ENCODE data around the gene ZNF575.
"Not testable (repeated sequence)": the region's sequence is repeated elsewhere in the genome, so short reads cannot be mapped to it uniquely, and the experiment has no call there.

ZNF575 gene

GRCh38 chr19:43541920-43542650 is 9.1 kb downstream of the ZNF575 start:
- Histone ChIP-seq H3K27ac (no peak overlapping the region), H3K36me3 (peaks cover 68% of the 10 kb centered on the region), H3K27me3 (ENCODE audit: insufficient read depth, low read depth, severe bottlenecking) (no peaks in the 10 kb centered on the region), H3K9me3 (ENCODE audit: severe bottlenecking) (peaks cover 8% of the 10 kb centered on the region), H3K4me3 (ENCODE audit: low read depth, low read length) (no peak overlapping the region)
- no peak for DNase-seq
- no peak for TF ChIP-seq CTCF (IDR thresholded peaks at IDR 0.05; ENCODE audit: low read depth, low read length)

GRCh38 chr19:43544077-43544476 is 11.1 kb downstream of the ZNF575 start:
- H3K9me3 ChIP-seq (ENCODE audit: severe bottlenecking) = peaks cover 5% of the 10 kb centered on the region
- no peaks in the 10 kb centered on the region for H3K27me3 ChIP-seq (ENCODE audit: insufficient read depth, low read depth, severe bottlenecking)
- DNase-seq = no peak
- no peak for TF ChIP-seq CTCF (IDR thresholded peaks at IDR 0.05; ENCODE audit: low read depth, low read length)
- peaks cover 59% of the 10 kb centered on the region for H3K36me3 ChIP-seq
- H3K4me3 ChIP-seq (ENCODE audit: low read depth, low read length) = no peak overlapping the region
- H3K27ac ChIP-seq = no peak overlapping the region

GRCh38 chr19:43545276-43545675 is 12.3 kb downstream of the ZNF575 start:
- no peaks in the 10 kb centered on the region for H3K27me3 ChIP-seq (ENCODE audit: insufficient read depth, low read depth, severe bottlenecking)
- TF ChIP-seq CTCF (IDR thresholded peaks at IDR 0.05; ENCODE audit: low read depth, low read length) = no peak
- no peaks in the 10 kb centered on the region for H3K9me3 ChIP-seq (ENCODE audit: severe bottlenecking)
- no peak for DNase-seq
- no peak overlapping the region for H3K27ac ChIP-seq
- peaks cover 61% of the 10 kb centered on the region for H3K36me3 ChIP-seq
- no peak overlapping the region for H3K4me3 ChIP-seq (ENCODE audit: low read depth, low read length)

GRCh38 chr19:43545981-43546380 is 13.0 kb downstream of the ZNF575 start:
- Histone ChIP-seq H3K27ac (no peak overlapping the region; the same call in 1 of the 2 replicates), H3K27me3 (ENCODE audit: insufficient read depth, low read depth, severe bottlenecking) (no peaks in the 10 kb centered on the region), H3K4me3 (ENCODE audit: low read depth, low read length) (no peak overlapping the region), H3K9me3 (ENCODE audit: severe bottlenecking) (no peaks in the 10 kb centered on the region), H3K36me3 (peaks cover 59% of the 10 kb centered on the region)
- DNase-seq = no peak
- no peak for TF ChIP-seq CTCF (IDR thresholded peaks at IDR 0.05; ENCODE audit: low read depth, low read length)

GRCh38 chr19:43546581-43546980 is 13.6 kb downstream of the ZNF575 start:
- Histone ChIP-seq H3K4me3 (ENCODE audit: low read depth, low read length) (no peak overlapping the region), H3K27ac (no peak overlapping the region), H3K9me3 (ENCODE audit: severe bottlenecking) (no peaks in the 10 kb centered on the region), H3K36me3 (peaks cover 59% of the 10 kb centered on the region), H3K27me3 (ENCODE audit: insufficient read depth, low read depth, severe bottlenecking) (no peaks in the 10 kb centered on the region)
- no peak for TF ChIP-seq CTCF (IDR thresholded peaks at IDR 0.05; ENCODE audit: low read depth, low read length)
- no peak for DNase-seq

GRCh38 chr19:43547926-43548325 is 14.9 kb downstream of the ZNF575 start:
- H3K4me3 ChIP-seq (ENCODE audit: low read depth, low read length); H3K9me3 ChIP-seq (ENCODE audit: severe bottlenecking); DNase-seq; H3K27me3 ChIP-seq (ENCODE audit: insufficient read depth, low read depth, severe bottlenecking); H3K27ac ChIP-seq: not testable (repeated sequence)
- peaks cover 57% of the 10 kb centered on the region for H3K36me3 ChIP-seq
